ENCODE results near the gene TSC2. TPM values are rescaled to one million over a fixed set of nuclear protein-coding genes. Genes with fewer than 3 reads are reported as not detected.

The TSC2 gene
- total RNA-seq, 2 donors from 2014 or later: 54.3 to 73.4 TPM

Small RNA genes lying within 50 kb of the gene (microRNA-seq; reads per million reads assigned to microRNA genes)
- 0.82 to 1.0 reads per million in 2 donors for gene MIR1225
- 0 reads per million in 2 donors for gene MIR3180-5
- gene MIR4516: 0 reads per million in 2 donors
- gene MIR6511B1: 0 reads per million in 2 donors

Other genes with a start within 250 kb of the TSC2 start
- gene HAGH, start 221.2 kb upstream of the TSC2 start, total RNA-seq: 100 to 1,000 TPM; 113 to 123 TPM
- 10 to 100 TPM; 21.1 to 21.2 TPM for gene FAHD1, start 220.8 kb upstream of the TSC2 start, total RNA-seq
- gene MEIOB, start 175.8 kb upstream of the TSC2 start, total RNA-seq: under 1 TPM; 0.18 to 0.21 TPM
- not detected for gene HS3ST6, start 129.6 kb upstream of the TSC2 start, total RNA-seq
- gene MSRB1, start 104.8 kb upstream of the TSC2 start, total RNA-seq: 10 to 100 TPM; 23.6 to 30.8 TPM
- gene RPL3L, start 93.3 kb upstream of the TSC2 start, total RNA-seq: 10 to 100 TPM; 33.4 to 78.2 TPM
- gene NDUFB10, start 88.4 kb upstream of the TSC2 start, total RNA-seq: 100 to 1,000 TPM; 411 to 435 TPM
- gene RPS2, start 83.2 kb upstream of the TSC2 start, total RNA-seq: 1,000 to 10,000 TPM; 1,152 to 1,209 TPM
- gene RNF151, start 81.1 kb upstream of the TSC2 start, total RNA-seq: not detected
- gene TBL3, start 75.9 kb upstream of the TSC2 start, total RNA-seq: 10 to 100 TPM; 19.4 to 21.5 TPM
- gene NOXO1, start 66.5 kb upstream of the TSC2 start, total RNA-seq: not detected
- gene GFER, start 63.8 kb upstream of the TSC2 start, total RNA-seq: 10 to 100 TPM; 18.1 to 20.6 TPM
- gene SYNGR3, start 58.0 kb upstream of the TSC2 start, total RNA-seq: 1 to 10 TPM in 1 of 2 donors, under 1 TPM in 1; 0.74 to 1.9 TPM
- 10 to 100 TPM; 14.7 to 22.9 TPM for gene ZNF598, start 38.2 kb upstream of the TSC2 start, total RNA-seq
- gene NPW, start 28.2 kb upstream of the TSC2 start, total RNA-seq: under 1 TPM in 1 of 2 donors, not detected in 1; 0.84 TPM
- gene NHERF2, start 21.1 kb upstream of the TSC2 start, total RNA-seq: 100 to 1,000 TPM; 164 to 242 TPM
- gene NTHL1, start 151 bp upstream of the TSC2 start, total RNA-seq: 10 to 100 TPM in 1 of 2 donors, 1 to 10 TPM in 1; 5.7 to 16.6 TPM
- gene PKD1, start 87.9 kb downstream of the TSC2 start, total RNA-seq: 100 to 1,000 TPM in 1 of 2 donors, 10 to 100 TPM in 1; 82.2 to 104 TPM
- under 1 TPM; 0.81 to 0.88 TPM for gene RAB26, start 100.6 kb downstream of the TSC2 start, total RNA-seq
- 10 to 100 TPM; 31.1 to 34.9 TPM for gene TRAF7, start 107.8 kb downstream of the TSC2 start, total RNA-seq
- 1 to 10 TPM; 5.9 to 6.1 TPM for gene CASKIN1, start 148.6 kb downstream of the TSC2 start, total RNA-seq
- 10 to 100 TPM; 24.9 to 26.9 TPM for gene MLST8, start 157.5 kb downstream of the TSC2 start, total RNA-seq
- 1 to 10 TPM; 5.7 to 5.9 TPM for gene BRICD5, start 162.9 kb downstream of the TSC2 start, total RNA-seq
- 10 to 100 TPM; 21.1 to 24.6 TPM for gene PGP, start 166.9 kb downstream of the TSC2 start, total RNA-seq
- gene E4F1, start 175.6 kb downstream of the TSC2 start, total RNA-seq: 10 to 100 TPM; 11.9 to 15.0 TPM
- under 1 TPM; 0.29 to 0.65 TPM for gene DNASE1L2, start 188.5 kb downstream of the TSC2 start, total RNA-seq
- gene ECI1, start 203.6 kb downstream of the TSC2 start, total RNA-seq: 100 to 1,000 TPM; 124 to 128 TPM
- 100 to 1,000 TPM in 1 of 2 donors, 10 to 100 TPM in 1; 98.8 to 120 TPM for gene RNPS1, start 220.1 kb downstream of the TSC2 start, total RNA-seq

Measured in left cardiac atrium (tissue), 2 donors.